SJCRH30 (cell line): ENCODE measurements around the gene TEC. TPM values are rescaled to one million over a fixed set of nuclear protein-coding genes. Genes with fewer than 3 reads are reported as not detected.
A peak's percentile ranks its signal among the peaks of the same experiment; 100 is the strongest.
"Not testable (repeated sequence)": the region's sequence is repeated elsewhere in the genome, so short reads cannot be mapped to it uniquely, and the experiment has no call there.

Experiments
- DNase-seq, 2 experiments: peaks; one replicate each; pipeline ENCODE4 v3.0.0-alpha.2; 2015 to 2020
- H3K27ac ChIP-seq: fragments of 250-450 bp; sonication (Bioruptor Pico); 2 replicates; pipeline ENCODE4 v1.5.1; 2020; ENCODE audit warnings: mild to moderate bottlenecking, moderate library complexity
- H3K27me3 ChIP-seq: fragments of 250-450 bp; sonication (Bioruptor Pico); 2 replicates; pipeline ENCODE4 v1.5.1; 2020; ENCODE audit warnings: mild to moderate bottlenecking, moderate library complexity
- H3K36me3 ChIP-seq: fragments of 250-450 bp; sonication (Bioruptor Pico); 2 replicates; pipeline ENCODE4 v1.5.1; 2020; ENCODE audit warnings: mild to moderate bottlenecking, moderate library complexity
- H3K4me1 ChIP-seq: fragments of 250-450 bp; sonication (Bioruptor Pico); 2 replicates; pipeline ENCODE4 v1.5.1; 2020; ENCODE audit warnings: mild to moderate bottlenecking, moderate library complexity
- H3K4me3 ChIP-seq: fragments of 250-450 bp; sonication (Bioruptor Pico); 2 replicates; pipeline ENCODE4 v1.5.1; 2020; ENCODE audit warnings: mild to moderate bottlenecking, moderate library complexity
- H3K9me3 ChIP-seq: fragments of 250-450 bp; sonication (Bioruptor Pico); replicated peaks from 2 replicates; pipeline ENCODE4 v1.5.1; 2020; ENCODE audit warnings: mild to moderate bottlenecking, moderate library complexity
- total RNA-seq: library from RNA; depleted of rRNA; stranded (reverse); fragments of >200 nt; shearing (Covaris generic); gene quantifications from 2 replicates; pipeline ENCODE4 v1.2.3, GENCODE V29; 2014

TEC gene
- total RNA-seq, 1 experiment from 2014 or later, result 11.0 TPM

DNA sequence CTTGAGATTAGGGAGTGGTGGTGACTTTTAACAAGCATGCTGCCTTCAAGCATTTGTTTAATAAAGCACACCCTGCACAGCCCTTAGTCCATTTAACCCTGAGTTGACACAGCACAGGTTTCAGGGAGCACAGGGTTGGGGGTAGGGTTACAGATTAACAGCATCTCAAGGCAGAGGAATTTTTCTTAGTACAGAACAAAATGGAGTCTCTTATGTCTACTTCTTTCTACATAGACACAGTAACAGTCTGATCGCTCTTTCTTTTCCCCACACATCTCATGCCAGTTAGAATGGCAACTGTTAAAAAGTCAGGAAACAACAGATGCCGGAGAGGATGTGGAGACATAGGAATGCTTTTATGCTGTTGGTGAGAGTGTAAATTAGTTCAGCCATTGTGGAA is 16.4 kb upstream of the TEC start:
- not testable (repeated sequence) for H3K27me3 ChIP-seq, H3K27ac ChIP-seq, DNase-seq, H3K36me3 ChIP-seq, H3K4me3 ChIP-seq, H3K9me3 ChIP-seq, H3K4me1 ChIP-seq

DNA sequence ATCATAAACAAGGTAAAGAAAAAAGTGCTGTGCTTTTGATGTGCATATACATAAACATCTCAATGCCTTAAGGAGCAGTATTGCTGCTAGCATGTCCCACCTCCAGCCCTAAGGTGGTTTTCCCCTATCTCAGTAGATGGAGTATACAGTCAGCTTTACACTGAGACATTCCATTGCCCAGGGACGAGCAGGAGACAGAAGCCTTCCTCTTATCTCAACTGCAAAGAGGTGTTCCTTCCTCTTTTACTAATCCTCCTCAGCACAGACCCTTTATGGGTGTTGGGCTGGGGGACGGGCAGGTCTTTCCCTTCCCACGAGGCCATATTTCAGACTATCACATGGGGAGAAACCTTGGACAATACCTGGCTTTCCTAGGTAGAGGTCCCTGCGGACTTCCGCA is 16.0 kb upstream of the TEC start:
- not testable (repeated sequence) for H3K36me3 ChIP-seq, H3K27ac ChIP-seq, H3K4me1 ChIP-seq, H3K9me3 ChIP-seq, DNase-seq, H3K4me3 ChIP-seq, H3K27me3 ChIP-seq

DNA sequence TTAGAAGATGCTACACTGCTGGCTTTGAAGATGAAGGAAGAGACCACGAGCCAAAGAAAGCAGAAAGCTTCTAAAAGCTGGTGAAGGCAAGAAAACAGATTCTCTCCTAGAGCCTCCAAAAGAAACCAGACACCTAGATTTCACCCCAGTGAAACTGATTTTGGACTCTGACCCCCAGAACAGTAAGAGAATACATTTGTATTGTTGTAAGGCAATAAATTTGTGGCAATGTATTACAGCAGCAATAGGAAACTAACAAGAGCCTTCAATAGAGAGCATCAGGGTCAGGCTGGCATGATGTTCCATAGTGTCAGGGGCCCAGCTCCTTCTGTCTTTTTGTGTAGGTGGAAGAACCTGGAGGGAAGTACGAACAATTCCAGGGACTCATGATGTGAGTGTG is 6.0 kb upstream of the TEC start:
- Histone ChIP-seq H3K4me3 (no peak overlapping the region), H3K4me1 (no peaks in the 10 kb centered on the region), H3K27me3 (no peaks in the 10 kb centered on the region), H3K27ac (no peak overlapping the region), H3K9me3 (no peaks in the 10 kb centered on the region), H3K36me3 (no peaks in the 10 kb centered on the region)
- DNase-seq, result no peak

DNA sequence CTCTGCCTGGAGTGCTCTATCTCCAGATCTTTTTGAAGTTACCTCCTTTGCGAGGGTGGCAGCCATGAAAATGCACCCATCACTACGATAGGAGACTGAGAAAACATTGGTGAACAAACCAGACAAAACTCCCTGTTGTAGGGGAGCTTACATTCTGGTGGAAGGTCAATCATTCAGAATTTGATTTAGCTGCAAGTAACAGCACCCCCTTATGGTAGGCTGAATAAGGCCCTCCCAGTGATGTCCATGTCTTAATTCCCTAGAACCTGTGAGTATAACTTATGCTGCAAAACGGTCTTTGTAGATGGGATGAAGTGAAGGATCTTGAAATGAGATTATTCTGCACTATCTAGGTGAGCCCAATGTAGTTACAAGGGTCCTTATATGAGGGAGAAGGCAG is 5.6 kb upstream of the TEC start:
- Histone ChIP-seq H3K27ac (no peak overlapping the region), H3K4me3 (no peak overlapping the region), H3K36me3 (no peaks in the 10 kb centered on the region), H3K4me1 (no peaks in the 10 kb centered on the region), H3K9me3 (no peaks in the 10 kb centered on the region), H3K27me3 (no peaks in the 10 kb centered on the region)
- peak in 1 of 2 experiments; percentile 56 for DNase-seq

DNA sequence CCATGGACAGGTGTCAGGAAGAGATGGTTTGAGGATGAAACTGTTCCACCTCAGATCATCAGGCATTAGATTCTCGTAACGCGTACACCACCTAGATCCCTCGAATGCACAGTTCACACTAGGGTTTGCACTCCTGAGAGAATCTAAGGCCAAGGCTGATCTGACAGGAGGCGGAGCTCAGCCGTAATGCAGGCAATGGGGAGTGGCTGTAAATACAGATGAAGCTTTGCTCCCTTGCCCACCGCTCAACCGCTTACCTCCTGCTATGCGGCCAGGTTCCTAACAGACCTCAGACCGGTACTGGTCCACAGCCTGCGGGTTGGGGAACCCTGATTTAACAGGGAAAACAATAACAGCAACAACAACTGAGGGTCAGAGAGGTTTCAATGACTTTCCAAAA is 2.0 kb upstream of the TEC start:
- H3K36me3 ChIP-seq, result no peaks in the 10 kb centered on the region
- no peaks in the 10 kb centered on the region for H3K9me3 ChIP-seq
- DNase-seq, result no peak
- peaks cover 3% of the 10 kb centered on the region; the same call in 1 of the 2 replicates for H3K4me1 ChIP-seq
- H3K4me3 ChIP-seq, result no peak overlapping the region
- H3K27me3 ChIP-seq, result no peaks in the 10 kb centered on the region
- no peak overlapping the region for H3K27ac ChIP-seq

DNA sequence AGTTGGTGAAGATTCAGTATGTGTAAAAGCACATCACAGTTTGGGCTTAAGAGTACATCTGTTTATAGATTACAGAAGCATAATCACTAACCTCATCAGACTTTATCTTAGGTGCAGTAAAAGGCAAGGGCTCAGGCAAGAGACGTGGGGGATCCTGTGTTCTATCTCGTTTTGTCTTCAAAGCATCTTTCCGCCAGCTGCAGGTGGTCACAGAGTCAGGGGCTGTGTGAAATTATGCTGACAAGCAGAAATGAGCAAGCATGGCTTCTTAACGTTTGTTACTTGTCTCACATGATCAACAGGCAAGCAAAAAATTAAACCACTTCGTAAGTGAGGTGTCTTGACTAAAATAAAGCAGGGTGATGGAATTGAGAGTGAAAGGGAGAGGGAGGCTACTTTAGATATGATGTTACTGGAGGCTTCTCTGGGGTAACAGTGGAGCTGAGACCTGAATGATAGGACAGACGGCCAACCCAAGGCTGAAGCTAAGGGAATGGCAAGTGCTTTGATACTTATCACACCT is 1.4 kb upstream of the TEC start:
- H3K36me3 ChIP-seq, result no peaks in the 10 kb centered on the region
- H3K4me1 ChIP-seq, result peaks cover 3% of the 10 kb centered on the region; the same call in 1 of the 2 replicates
- no peak for DNase-seq
- H3K27ac ChIP-seq, result no peak overlapping the region
- no peak overlapping the region for H3K4me3 ChIP-seq
- no peaks in the 10 kb centered on the region for H3K9me3 ChIP-seq
- H3K27me3 ChIP-seq, result no peaks in the 10 kb centered on the region

DNA sequence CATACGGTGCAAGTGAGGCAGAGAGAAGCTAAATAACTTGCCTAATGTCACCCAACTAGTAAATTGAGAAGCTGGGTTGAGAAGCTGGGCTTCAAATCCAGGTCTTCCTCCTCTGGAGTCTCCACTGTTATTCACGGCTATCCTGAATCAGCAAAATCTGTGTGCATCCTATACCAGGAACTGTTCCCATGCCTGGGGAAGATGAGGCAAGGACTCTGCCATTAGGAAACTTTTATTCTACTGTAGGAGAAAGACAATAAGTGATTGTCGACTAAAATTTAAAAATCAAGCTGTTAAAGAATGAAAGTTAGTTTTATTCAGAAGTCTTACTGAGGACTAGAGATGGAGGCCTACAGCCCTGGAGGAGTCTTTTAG is 872 bp upstream of the TEC start:
- peaks cover 3% of the 10 kb centered on the region; the same call in 1 of the 2 replicates for H3K4me1 ChIP-seq
- H3K36me3 ChIP-seq, result no peaks in the 10 kb centered on the region
- no peaks in the 10 kb centered on the region for H3K9me3 ChIP-seq
- peak overlapping the region; percentile 88 for H3K4me3 ChIP-seq
- peak overlapping the region; percentile 36; the same call in 1 of the 2 replicates for H3K27ac ChIP-seq
- no peaks in the 10 kb centered on the region for H3K27me3 ChIP-seq
- DNase-seq, result no peak

DNA sequence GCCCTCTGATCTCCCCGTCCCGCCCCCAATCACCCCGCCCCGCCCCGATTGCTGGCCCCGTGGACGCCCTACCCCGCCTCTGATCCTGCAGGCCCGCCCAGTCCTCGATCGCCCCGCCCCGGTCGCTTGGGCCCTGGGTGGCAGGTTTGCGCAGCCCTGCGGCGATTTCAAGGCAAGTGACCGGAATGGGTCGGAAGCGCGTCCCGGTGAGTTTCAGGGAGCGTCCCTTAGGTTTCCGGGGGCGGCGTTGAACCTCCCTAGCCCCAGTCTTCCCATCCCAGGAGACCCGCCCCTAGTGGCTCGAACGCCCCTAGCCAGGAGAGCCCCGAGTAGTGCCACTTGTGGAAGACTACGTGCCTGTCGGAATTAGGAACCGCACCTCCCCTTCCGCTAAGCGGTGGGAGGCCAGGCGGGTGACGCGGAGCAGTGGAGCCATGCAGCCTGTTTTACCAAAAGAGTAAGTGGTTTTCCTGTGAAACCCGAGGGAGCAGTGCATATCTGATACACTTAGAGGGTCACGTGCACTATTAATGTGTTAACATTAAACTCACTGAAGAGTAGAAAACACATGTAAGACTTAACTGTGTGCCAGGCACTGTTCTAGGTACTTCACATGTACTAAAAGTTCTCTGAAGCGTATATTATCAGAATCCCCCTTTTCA is 354 bp upstream of the TEC start:
- Histone ChIP-seq H3K27ac (peak overlapping the region; percentile 67; the same call in 1 of the 2 replicates), H3K36me3 (no peaks in the 10 kb centered on the region), H3K4me3 (peak overlapping the region; percentile 88), H3K27me3 (no peaks in the 10 kb centered on the region), H3K4me1 (peaks cover 3% of the 10 kb centered on the region; the same call in 1 of the 2 replicates), H3K9me3 (no peaks in the 10 kb centered on the region)
- peak; percentile 89 to 91 for DNase-seq

DNA sequence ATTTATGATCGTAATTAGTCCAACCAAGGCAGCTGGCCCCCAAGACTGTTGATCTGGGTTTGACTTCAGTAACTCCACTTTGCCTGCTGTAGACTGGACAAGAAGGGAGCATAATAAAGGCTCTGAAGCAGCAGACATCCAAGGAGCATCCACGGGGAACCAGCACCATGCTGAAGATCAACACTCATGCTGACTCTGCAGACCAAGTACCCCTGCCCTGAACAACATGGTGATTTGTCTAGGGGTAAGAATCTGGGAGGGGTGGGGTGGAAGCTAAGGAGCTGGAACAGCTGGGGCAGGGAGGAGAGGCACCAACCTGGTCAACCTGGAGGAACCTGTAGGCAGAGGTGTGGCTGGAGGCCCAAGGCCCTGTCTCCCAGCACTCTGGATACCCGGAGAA is 2.1 kb downstream of the TEC start:
- no peaks in the 10 kb centered on the region for H3K27me3 ChIP-seq
- H3K9me3 ChIP-seq, result no peaks in the 10 kb centered on the region
- no peak overlapping the region for H3K27ac ChIP-seq
- no peak for DNase-seq
- H3K4me3 ChIP-seq, result no peak overlapping the region
- H3K36me3 ChIP-seq, result no peaks in the 10 kb centered on the region
- H3K4me1 ChIP-seq, result peaks cover 3% of the 10 kb centered on the region; the same call in 1 of the 2 replicates

DNA sequence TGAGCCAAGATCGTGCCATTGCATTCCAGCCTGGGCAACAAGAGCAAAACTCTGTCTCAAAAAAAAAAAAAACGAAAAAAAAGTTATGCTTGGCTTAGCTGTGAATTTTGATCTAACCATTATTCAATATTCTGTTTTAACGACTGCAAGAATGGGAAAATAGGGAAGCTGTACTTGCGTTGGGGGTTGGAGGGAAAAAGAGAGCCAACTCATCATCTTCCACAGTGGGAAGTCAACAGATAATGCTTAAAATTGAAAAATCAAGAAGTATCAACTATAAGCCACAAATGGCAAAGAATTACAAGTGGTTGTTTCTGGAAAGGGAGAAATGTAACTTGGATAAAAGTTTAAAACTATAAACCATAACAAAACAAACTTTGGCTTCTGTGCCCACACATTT is 2.9 kb downstream of the TEC start:
- H3K9me3 ChIP-seq, result no peaks in the 10 kb centered on the region
- peaks cover 3% of the 10 kb centered on the region for H3K4me1 ChIP-seq
- H3K36me3 ChIP-seq, result no peaks in the 10 kb centered on the region

DNA sequence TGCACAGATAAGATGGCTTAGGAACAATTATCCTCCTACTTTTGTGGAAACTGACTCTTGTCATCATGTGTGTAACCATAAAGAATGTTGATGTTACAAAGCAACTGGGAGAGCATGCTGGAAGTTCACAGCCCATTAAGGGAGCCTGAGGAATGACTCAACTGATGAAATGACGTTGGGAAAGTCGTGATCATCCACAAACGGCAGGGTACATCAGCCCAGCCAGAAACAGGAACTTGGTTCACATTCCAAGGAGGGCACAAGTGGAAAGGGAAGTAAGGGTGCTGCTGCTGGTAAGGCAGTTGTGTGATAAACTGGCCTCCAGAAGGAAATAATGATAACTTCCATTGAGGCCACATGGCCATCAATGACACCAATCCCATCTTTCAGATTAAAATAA is 6.7 kb downstream of the TEC start:
- Histone ChIP-seq H3K4me3 (no peak overlapping the region), H3K27me3 (no peaks in the 10 kb centered on the region), H3K36me3 (no peaks in the 10 kb centered on the region), H3K27ac (no peak overlapping the region), H3K4me1 (no peaks in the 10 kb centered on the region; the same call in 1 of the 2 replicates), H3K9me3 (no peaks in the 10 kb centered on the region)
- DNase-seq, result no peak

More for the DNA sequence above, 2.9 kb downstream of the TEC start:
- H3K27me3 ChIP-seq, result no peaks in the 10 kb centered on the region
- DNase-seq, result no peak
- H3K4me3 ChIP-seq, result no peak overlapping the region
- no peak overlapping the region for H3K27ac ChIP-seq

DNA sequence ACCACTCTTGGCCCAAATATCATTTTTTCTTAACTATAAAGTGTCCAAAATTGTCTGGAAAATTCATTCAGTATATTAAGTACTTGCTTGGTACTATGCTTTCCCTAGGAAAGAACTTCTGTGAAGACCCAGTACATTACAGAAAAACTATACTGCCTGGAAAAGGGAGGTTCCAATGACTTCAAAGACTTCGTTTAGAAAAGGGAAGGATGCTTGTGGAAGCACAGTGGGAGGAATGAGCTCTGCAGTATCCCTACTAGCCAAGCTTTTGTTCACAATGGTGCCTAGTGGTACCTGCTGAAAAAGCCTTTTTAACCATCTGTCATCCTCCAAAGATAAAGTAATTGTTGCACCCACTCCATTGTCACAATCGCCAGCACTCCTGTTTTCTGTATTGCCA is 7.2 kb downstream of the TEC start:
- no peak for DNase-seq
- H3K27ac ChIP-seq, result no peak overlapping the region
- H3K9me3 ChIP-seq, result no peaks in the 10 kb centered on the region
- no peaks in the 10 kb centered on the region for H3K27me3 ChIP-seq
- no peaks in the 10 kb centered on the region for H3K36me3 ChIP-seq
- H3K4me1 ChIP-seq, result no peaks in the 10 kb centered on the region; the same call in 1 of the 2 replicates
- no peak overlapping the region for H3K4me3 ChIP-seq

DNA sequence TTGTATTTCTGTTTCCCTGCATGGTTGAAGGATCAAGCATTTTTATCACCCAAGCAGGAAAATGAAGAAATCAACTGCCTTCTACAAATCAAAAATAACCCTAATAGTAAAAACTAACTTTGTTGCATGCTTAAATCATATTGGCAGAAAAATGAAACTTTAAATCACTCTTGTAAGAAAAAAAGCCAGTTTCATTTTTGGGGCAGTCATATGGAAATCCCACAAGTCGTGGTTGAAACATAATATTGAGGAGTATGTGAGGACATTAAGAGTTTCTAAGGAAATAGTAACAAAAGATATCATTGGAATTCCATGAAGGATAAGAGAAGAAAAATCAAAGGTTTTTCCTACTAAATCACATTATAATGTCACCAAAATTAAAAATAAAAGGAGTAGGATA is 8.4 kb downstream of the TEC start:
- Histone ChIP-seq H3K36me3 (no peaks in the 10 kb centered on the region), H3K9me3 (no peaks in the 10 kb centered on the region), H3K4me3 (no peak overlapping the region), H3K27ac (no peak overlapping the region), H3K4me1 (no peaks in the 10 kb centered on the region; the same call in 1 of the 2 replicates), H3K27me3 (no peaks in the 10 kb centered on the region)
- DNase-seq, result no peak

DNA sequence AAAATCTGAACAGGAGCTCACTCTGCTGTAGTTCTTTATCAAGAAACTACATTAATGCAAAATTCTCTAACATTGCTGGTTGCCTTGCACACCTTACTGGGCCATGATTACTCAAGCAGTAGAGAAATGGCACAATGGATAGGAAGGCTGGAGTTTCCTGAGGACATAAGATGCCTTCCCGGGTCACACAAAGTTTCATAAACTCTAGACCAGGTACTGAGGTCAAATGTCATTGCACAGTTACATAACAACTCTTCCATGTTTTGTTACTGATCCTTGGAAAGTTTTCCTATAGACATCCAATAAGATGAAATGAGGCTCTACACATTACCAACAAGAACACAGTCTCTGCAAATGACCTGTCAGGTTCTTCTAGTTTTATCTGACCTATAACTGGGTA is 9.9 kb downstream of the TEC start:
- Histone ChIP-seq H3K4me3 (no peak overlapping the region), H3K27ac (no peak overlapping the region), H3K4me1 (no peaks in the 10 kb centered on the region; the same call in 1 of the 2 replicates), H3K9me3 (no peaks in the 10 kb centered on the region), H3K36me3 (no peaks in the 10 kb centered on the region), H3K27me3 (no peaks in the 10 kb centered on the region)
- DNase-seq, result no peak

DNA sequence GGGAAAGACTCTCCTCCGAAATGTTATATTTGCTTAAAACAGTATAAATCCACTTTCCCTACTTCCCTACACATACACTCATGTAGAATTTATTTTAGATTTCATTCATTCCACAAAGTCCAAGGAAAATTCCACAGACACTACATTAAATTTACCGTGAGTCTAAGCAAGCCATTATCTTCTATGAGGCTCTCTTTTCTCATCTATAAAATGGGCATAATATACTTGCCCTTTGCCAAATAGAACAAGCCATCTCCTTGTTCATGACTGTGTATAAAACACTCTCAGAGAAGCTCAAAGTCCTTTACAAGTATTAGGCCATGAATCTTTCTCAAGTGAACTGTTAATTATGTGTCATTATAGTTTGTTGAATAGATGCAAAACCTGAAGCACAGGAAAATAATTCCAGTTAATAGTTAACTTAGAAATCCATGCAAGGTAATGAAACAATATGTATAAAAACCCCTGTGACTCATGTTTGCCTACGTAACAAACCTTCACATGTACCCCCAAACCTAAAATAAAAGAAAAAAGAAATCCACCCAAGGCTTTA is 10.7 kb downstream of the TEC start:
- no peaks in the 10 kb centered on the region for H3K9me3 ChIP-seq
- no peak overlapping the region for H3K4me3 ChIP-seq
- no peaks in the 10 kb centered on the region; the same call in 1 of the 2 replicates for H3K4me1 ChIP-seq
- no peak overlapping the region for H3K27ac ChIP-seq
- no peaks in the 10 kb centered on the region for H3K27me3 ChIP-seq
- DNase-seq, result no peak
- no peaks in the 10 kb centered on the region for H3K36me3 ChIP-seq

DNA sequence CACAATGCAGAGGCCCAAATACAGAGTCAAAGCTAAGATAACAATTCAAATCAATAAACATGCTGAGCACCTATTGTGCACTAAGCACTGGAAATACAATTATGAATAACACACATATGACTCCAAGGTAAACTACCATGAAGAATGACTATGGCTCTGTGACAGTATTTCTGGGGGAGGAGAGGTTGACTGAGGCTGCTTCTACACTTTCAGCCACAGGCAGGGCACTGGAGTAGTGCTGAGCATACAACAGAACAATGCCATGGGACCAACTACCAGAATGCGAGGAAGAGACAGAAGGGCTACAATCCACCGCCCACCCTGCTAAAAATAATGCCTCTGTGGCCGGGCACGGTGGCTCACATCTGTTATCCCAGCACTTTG is 13.7 kb downstream of the TEC start:
- Histone ChIP-seq H3K4me1 (no peaks in the 10 kb centered on the region), H3K4me3 (no peak overlapping the region), H3K27ac (no peak overlapping the region), H3K36me3 (no peaks in the 10 kb centered on the region), H3K27me3 (no peaks in the 10 kb centered on the region), H3K9me3 (no peaks in the 10 kb centered on the region)
- no peak for DNase-seq
